Measurements from ENCODE around the gene NFASC.

NFASC gene

GRCh38 chr1:205015241-205015640, 144.6 kb downstream of the NFASC start:
- no peaks in the 10 kb centered on the region for H3K9me2 ChIP-seq (replicated peaks; ENCODE audit: insufficient read depth, low read length)
- no peaks in the 10 kb centered on the region for H3K36me3 ChIP-seq (ENCODE audit: low read length)
- H4K20me1 ChIP-seq (ENCODE audit: low read depth, low read length) = no peaks in the 10 kb centered on the region
- H3K79me2 ChIP-seq (ENCODE audit: insufficient read depth, low read length) = no peaks in the 10 kb centered on the region
- TF ChIP-seq, protein P1, sequence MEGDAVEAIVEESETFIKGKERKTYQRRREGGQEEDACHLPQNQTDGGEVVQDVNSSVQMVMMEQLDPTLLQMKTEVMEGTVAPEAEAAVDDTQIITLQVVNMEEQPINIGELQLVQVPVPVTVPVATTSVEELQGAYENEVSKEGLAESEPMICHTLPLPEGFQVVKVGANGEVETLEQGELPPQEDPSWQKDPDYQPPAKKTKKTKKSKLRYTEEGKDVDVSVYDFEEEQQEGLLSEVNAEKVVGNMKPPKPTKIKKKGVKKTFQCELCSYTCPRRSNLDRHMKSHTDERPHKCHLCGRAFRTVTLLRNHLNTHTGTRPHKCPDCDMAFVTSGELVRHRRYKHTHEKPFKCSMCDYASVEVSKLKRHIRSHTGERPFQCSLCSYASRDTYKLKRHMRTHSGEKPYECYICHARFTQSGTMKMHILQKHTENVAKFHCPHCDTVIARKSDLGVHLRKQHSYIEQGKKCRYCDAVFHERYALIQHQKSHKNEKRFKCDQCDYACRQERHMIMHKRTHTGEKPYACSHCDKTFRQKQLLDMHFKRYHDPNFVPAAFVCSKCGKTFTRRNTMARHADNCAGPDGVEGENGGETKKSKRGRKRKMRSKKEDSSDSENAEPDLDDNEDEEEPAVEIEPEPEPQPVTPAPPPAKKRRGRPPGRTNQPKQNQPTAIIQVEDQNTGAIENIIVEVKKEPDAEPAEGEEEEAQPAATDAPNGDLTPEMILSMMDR (IDR thresholded peaks at IDR 0.05; ENCODE audit: insufficient read depth, low read length, poor library complexity, severe bottlenecking) = no peak
- TF ChIP-seq EZH2phosphoT487 (conservative IDR thresholded peaks at IDR 0.05; ENCODE audit: low read length) = no peak
- H3F3A ChIP-seq (ENCODE audit: insufficient read depth) = no peaks in the 10 kb centered on the region
- H3K9me3 ChIP-seq (ENCODE audit: insufficient read depth, low read length) = no peaks in the 10 kb centered on the region
- no peak overlapping the region for H3K9ac ChIP-seq (ENCODE audit: low read length)
- H3K4me3 ChIP-seq (ENCODE audit: insufficient read depth, low read length, poor library complexity, severe bottlenecking) = no peak overlapping the region
- H3K27ac ChIP-seq (ENCODE audit: low read depth, low read length) = no peak overlapping the region
- no peak overlapping the region for H3K4me2 ChIP-seq (ENCODE audit: low read depth, low read length, poor library complexity, severe bottlenecking)
- H3K27me3 ChIP-seq (ENCODE audit: low read length) = no peaks in the 10 kb centered on the region
- no peak overlapping the region for H2AFZ ChIP-seq (ENCODE audit: low read depth, low read length, severe bottlenecking)

GRCh38 chr1:205016075-205016474, 145.4 kb downstream of the NFASC start:
- Histone ChIP-seq H3K79me2 (ENCODE audit: insufficient read depth, low read length) (no peaks in the 10 kb centered on the region), H3K27me3 (ENCODE audit: low read length) (no peaks in the 10 kb centered on the region), H3K9me3 (ENCODE audit: insufficient read depth, low read length) (no peaks in the 10 kb centered on the region), H3K9ac (ENCODE audit: low read length) (no peak overlapping the region), H2AFZ (ENCODE audit: low read depth, low read length, severe bottlenecking) (no peak overlapping the region), H3K27ac (ENCODE audit: low read depth, low read length) (no peak overlapping the region), H3K9me2 (replicated peaks; ENCODE audit: insufficient read depth, low read length) (no peaks in the 10 kb centered on the region), H3F3A (ENCODE audit: insufficient read depth) (no peaks in the 10 kb centered on the region), H4K20me1 (ENCODE audit: low read depth, low read length) (no peaks in the 10 kb centered on the region), H3K36me3 (ENCODE audit: low read length) (no peaks in the 10 kb centered on the region), H3K4me3 (ENCODE audit: insufficient read depth, low read length, poor library complexity, severe bottlenecking) (no peak overlapping the region), H3K4me2 (ENCODE audit: low read depth, low read length, poor library complexity, severe bottlenecking) (no peak overlapping the region)
- TF ChIP-seq, protein P1 (IDR thresholded peaks at IDR 0.05; ENCODE audit: insufficient read depth, low read length, poor library complexity, severe bottlenecking) = no peak
- no peak for TF ChIP-seq EZH2phosphoT487 (conservative IDR thresholded peaks at IDR 0.05; ENCODE audit: low read length)

GRCh38 chr1:205016584-205016983, 145.9 kb downstream of the NFASC start:
- Histone ChIP-seq H3K9me2 (replicated peaks; ENCODE audit: insufficient read depth, low read length) (no peaks in the 10 kb centered on the region), H3K79me2 (ENCODE audit: insufficient read depth, low read length) (no peaks in the 10 kb centered on the region), H3K9me3 (ENCODE audit: insufficient read depth, low read length) (no peaks in the 10 kb centered on the region), H3K4me2 (ENCODE audit: low read depth, low read length, poor library complexity, severe bottlenecking) (no peak overlapping the region), H2AFZ (ENCODE audit: low read depth, low read length, severe bottlenecking) (no peak overlapping the region), H3K9ac (ENCODE audit: low read length) (no peak overlapping the region), H3K36me3 (ENCODE audit: low read length) (no peaks in the 10 kb centered on the region), H4K20me1 (ENCODE audit: low read depth, low read length) (no peaks in the 10 kb centered on the region), H3K4me3 (ENCODE audit: insufficient read depth, low read length, poor library complexity, severe bottlenecking) (no peak overlapping the region), H3F3A (ENCODE audit: insufficient read depth) (no peaks in the 10 kb centered on the region), H3K27ac (ENCODE audit: low read depth, low read length) (no peak overlapping the region), H3K27me3 (ENCODE audit: low read length) (no peaks in the 10 kb centered on the region)
- TF ChIP-seq EZH2phosphoT487 (conservative IDR thresholded peaks at IDR 0.05; ENCODE audit: low read length) = no peak

- H3K27me3 ChIP-seq (ENCODE audit: low read length) = no peaks in the 10 kb centered on the region
- H3K27ac ChIP-seq (ENCODE audit: low read depth, low read length) = no peak overlapping the region
- H2AFZ ChIP-seq (ENCODE audit: low read depth, low read length, severe bottlenecking) = no peak overlapping the region
- H3K36me3 ChIP-seq (ENCODE audit: low read length) = no peaks in the 10 kb centered on the region
- no peaks in the 10 kb centered on the region for H3K9me2 ChIP-seq (replicated peaks; ENCODE audit: insufficient read depth, low read length)
- H3K9me3 ChIP-seq (ENCODE audit: insufficient read depth, low read length) = no peaks in the 10 kb centered on the region
- TF ChIP-seq, protein P1 (IDR thresholded peaks at IDR 0.05; ENCODE audit: insufficient read depth, low read length, poor library complexity, severe bottlenecking) = no peak
- TF ChIP-seq EZH2phosphoT487 (conservative IDR thresholded peaks at IDR 0.05; ENCODE audit: low read length) = no peak
- no peaks in the 10 kb centered on the region for H3F3A ChIP-seq (ENCODE audit: insufficient read depth)
- H3K4me3 ChIP-seq (ENCODE audit: insufficient read depth, low read length, poor library complexity, severe bottlenecking) = no peak overlapping the region
- no peaks in the 10 kb centered on the region for H3K79me2 ChIP-seq (ENCODE audit: insufficient read depth, low read length)
- H4K20me1 ChIP-seq (ENCODE audit: low read depth, low read length) = no peaks in the 10 kb centered on the region
- H3K4me2 ChIP-seq (ENCODE audit: low read depth, low read length, poor library complexity, severe bottlenecking) = no peak overlapping the region
- H3K9ac ChIP-seq (ENCODE audit: low read length) = no peak overlapping the region
Observed at GRCh38 chr1:205017001-205017400, 146.3 kb downstream of the NFASC start.

Measured in SU-DHL-6 (cell line).